ENCODE data around the gene CEP83.

The CEP83 gene

DNA sequence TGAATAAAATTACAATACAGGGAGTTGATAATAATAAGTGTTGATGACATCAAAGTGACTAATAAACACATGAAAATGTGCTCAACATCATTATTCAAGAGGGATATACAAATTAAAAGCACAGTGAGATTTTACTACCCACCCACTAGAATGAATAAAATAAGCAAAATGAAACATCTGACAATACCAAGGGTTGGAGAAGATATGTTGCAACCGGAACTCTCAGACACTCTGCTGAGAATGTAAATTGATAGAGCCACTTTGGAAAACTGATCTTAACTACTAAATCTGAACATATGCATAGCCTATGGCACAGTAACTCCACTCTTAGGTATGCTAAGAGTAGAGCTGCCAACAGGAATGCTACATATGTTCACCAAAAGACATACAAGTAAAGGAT is 44.0 kb upstream of the CEP83 start (continued):
- TF ChIP-seq PPARA (CRISPR knock-in tag; IDR thresholded peaks at IDR 0.05; ENCODE audit: borderline replicate concordance) (no peak), ESRRG (CRISPR knock-in tag; IDR thresholded peaks at IDR 0.05) (no peak)

DNA sequence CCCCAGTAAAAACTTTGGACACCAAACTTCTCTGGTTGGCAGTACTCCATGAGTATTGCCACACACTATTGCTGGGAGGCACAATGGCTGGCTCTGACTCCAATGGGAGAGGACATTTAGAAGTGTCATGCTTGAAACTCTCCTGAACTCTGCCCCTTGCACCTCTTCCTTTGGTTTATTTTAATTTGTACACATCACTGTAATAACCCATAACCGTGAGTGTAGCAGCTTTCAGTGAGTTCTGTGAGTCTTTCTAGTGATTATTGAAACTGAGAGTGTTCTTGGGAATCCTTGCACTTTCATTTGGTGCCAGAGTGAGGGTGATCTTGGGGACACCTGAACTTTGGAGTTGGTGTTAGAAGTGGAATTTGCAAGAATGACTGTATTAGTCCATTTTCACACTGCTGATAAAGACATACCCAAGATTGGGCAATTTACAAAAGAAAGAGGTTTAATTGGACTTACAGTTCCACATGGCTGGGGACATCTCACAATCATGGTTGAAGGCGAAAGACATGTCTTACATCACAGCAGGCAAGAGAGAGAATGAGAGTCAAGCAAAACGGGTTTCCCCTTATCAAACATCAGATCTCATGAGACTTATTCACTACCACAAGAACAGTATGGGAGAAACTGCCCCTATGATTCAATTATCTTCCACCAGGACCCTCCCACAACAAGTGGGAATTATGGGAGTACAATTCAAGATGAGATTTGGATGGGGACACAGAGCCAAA is 41.3 kb upstream of the CEP83 start:
- ATAC-seq, result no peak
- TF ChIP-seq ZFP3 (CRISPR knock-in tag; IDR thresholded peaks at IDR 0.05) (no peak), PPARA (CRISPR knock-in tag; IDR thresholded peaks at IDR 0.05; ENCODE audit: borderline replicate concordance) (no peak), CREB5 (CRISPR knock-in tag; IDR thresholded peaks at IDR 0.05; ENCODE audit: low read depth) (no peak), TOX (CRISPR knock-in tag; IDR thresholded peaks at IDR 0.05; ENCODE audit: borderline replicate concordance) (no peak), ARNTL (CRISPR knock-in tag; IDR thresholded peaks at IDR 0.05; ENCODE audit: borderline replicate concordance, low read depth) (no peak), ESRRG (CRISPR knock-in tag; IDR thresholded peaks at IDR 0.05) (no peak), CSRNP3 (CRISPR knock-in tag; IDR thresholded peaks at IDR 0.05) (no peak), TCF4 (CRISPR knock-in tag; IDR thresholded peaks at IDR 0.05; ENCODE audit: borderline replicate concordance) (no peak), ZNF70 (CRISPR knock-in tag; IDR thresholded peaks at IDR 0.05) (no peak), GLIS3 (CRISPR knock-in tag; IDR thresholded peaks at IDR 0.05) (no peak), ZNF565 (CRISPR knock-in tag; conservative IDR thresholded peaks at IDR 0.05; ENCODE audit: low read depth) (no peak), ZFP30 (CRISPR knock-in tag; IDR thresholded peaks at IDR 0.05) (no peak), ZNF8 (CRISPR knock-in tag; IDR thresholded peaks at IDR 0.05) (no peak), ZC3H10 (CRISPR knock-in tag; IDR thresholded peaks at IDR 0.05) (no peak), ISL1 (CRISPR knock-in tag; IDR thresholded peaks at IDR 0.05) (no peak)

- TF ChIP-seq SNAI2 (CRISPR knock-in tag; IDR thresholded peaks at IDR 0.05) (no peak), ZNF70 (CRISPR knock-in tag; IDR thresholded peaks at IDR 0.05) (no peak), PPARA (CRISPR knock-in tag; IDR thresholded peaks at IDR 0.05; ENCODE audit: borderline replicate concordance) (no peak), ESRRG (CRISPR knock-in tag; IDR thresholded peaks at IDR 0.05) (no peak), GLIS3 (CRISPR knock-in tag; IDR thresholded peaks at IDR 0.05) (no peak), PATZ1 (CRISPR knock-in tag; IDR thresholded peaks at IDR 0.05; ENCODE audit: borderline replicate concordance) (no peak), OSR1 (CRISPR knock-in tag; IDR thresholded peaks at IDR 0.05) (no peak), ZNF565 (CRISPR knock-in tag; conservative IDR thresholded peaks at IDR 0.05; ENCODE audit: low read depth) (no peak), TSHZ2 (CRISPR knock-in tag; IDR thresholded peaks at IDR 0.05) (no peak), ISL1 (CRISPR knock-in tag; IDR thresholded peaks at IDR 0.05) (no peak), ZFP3 (CRISPR knock-in tag; IDR thresholded peaks at IDR 0.05) (no peak), ZFP30 (CRISPR knock-in tag; IDR thresholded peaks at IDR 0.05) (no peak), POU6F1 (CRISPR knock-in tag; IDR thresholded peaks at IDR 0.05; ENCODE audit: borderline replicate concordance, low read depth) (no peak), CSRNP3 (CRISPR knock-in tag; IDR thresholded peaks at IDR 0.05) (no peak), CSDC2 (CRISPR knock-in tag; IDR thresholded peaks at IDR 0.05) (no peak), TOX (CRISPR knock-in tag; IDR thresholded peaks at IDR 0.05; ENCODE audit: borderline replicate concordance) (no peak), ZC3H10 (CRISPR knock-in tag; IDR thresholded peaks at IDR 0.05) (no peak), BACH2 (CRISPR knock-in tag; IDR thresholded peaks at IDR 0.05; ENCODE audit: borderline replicate concordance) (no peak), RARB (CRISPR knock-in tag; IDR thresholded peaks at IDR 0.05) (no peak), ZNF8 (CRISPR knock-in tag; IDR thresholded peaks at IDR 0.05) (no peak)
- no peak for ATAC-seq
Observed at GRCh38 chr12:94498698-94499097, 39.0 kb upstream of the CEP83 start.
